ENCODE data around the gene MEIOSIN.

The MEIOSIN gene

DNA sequence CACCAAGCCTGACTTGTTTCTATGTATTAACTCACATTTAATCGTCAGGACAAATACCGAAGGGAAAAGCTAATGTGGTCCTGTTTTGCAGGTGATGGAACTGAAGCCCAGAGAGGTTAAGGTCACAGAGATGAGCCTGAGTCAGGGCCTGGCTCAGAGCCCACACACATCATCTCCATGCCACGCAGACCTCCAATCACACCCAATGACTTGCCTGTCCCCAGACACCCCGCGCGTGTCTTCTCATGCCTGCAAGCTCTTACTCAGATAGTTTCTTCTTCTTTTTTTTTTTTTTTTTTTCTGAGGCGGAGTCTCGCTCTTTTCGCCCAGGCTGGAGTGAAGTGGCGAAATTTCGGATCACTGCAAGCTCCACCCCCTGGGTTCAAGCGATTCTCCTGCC is 19.4 kb downstream of the MEIOSIN start:
- TF ChIP-seq, protein P1, sequence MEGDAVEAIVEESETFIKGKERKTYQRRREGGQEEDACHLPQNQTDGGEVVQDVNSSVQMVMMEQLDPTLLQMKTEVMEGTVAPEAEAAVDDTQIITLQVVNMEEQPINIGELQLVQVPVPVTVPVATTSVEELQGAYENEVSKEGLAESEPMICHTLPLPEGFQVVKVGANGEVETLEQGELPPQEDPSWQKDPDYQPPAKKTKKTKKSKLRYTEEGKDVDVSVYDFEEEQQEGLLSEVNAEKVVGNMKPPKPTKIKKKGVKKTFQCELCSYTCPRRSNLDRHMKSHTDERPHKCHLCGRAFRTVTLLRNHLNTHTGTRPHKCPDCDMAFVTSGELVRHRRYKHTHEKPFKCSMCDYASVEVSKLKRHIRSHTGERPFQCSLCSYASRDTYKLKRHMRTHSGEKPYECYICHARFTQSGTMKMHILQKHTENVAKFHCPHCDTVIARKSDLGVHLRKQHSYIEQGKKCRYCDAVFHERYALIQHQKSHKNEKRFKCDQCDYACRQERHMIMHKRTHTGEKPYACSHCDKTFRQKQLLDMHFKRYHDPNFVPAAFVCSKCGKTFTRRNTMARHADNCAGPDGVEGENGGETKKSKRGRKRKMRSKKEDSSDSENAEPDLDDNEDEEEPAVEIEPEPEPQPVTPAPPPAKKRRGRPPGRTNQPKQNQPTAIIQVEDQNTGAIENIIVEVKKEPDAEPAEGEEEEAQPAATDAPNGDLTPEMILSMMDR (IDR thresholded peaks at IDR 0.05), result no peak
- no peak overlapping the region for H3K27ac ChIP-seq
- H3K9me3 ChIP-seq, result no peaks in the 10 kb centered on the region
- peaks cover 59% of the 10 kb centered on the region for H3K27me3 ChIP-seq
- H3K4me3 ChIP-seq (ENCODE audit: low read depth in 1 of 2, low read length in 1 of 2), result no peak overlapping the region
- no peaks in the 10 kb centered on the region for H3K4me1 ChIP-seq (ENCODE audit: control insufficient read depth in 1 of 2, insufficient read depth in 1 of 2, low read depth in 1 of 2, low read length in 1 of 2)
- H3K36me3 ChIP-seq, result no peaks in the 10 kb centered on the region

DNA sequence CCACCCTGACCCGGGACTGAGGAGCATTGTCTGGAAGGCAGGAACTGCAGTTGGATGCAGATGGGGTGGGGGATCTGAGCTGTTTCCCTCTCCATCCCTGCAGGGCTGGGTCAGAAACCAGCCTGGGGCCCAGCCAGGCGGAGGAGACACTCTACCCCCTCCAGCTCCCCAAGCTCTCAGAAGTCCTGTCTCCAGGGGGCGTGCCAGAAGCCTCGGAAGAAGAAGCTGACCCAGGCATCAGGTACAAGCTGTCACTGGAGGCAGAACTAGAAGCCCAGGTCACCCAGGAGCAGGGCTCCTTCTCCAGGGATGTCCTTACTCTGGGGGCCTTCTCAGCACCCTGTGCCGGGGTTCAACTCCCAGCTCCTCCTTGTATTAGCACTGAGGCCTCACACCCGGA is 20.3 kb downstream of the MEIOSIN start:
- Histone ChIP-seq H3K4me3 (ENCODE audit: low read depth in 1 of 2, low read length in 1 of 2) (no peak overlapping the region), H3K27me3 (peaks cover 59% of the 10 kb centered on the region), H3K9me3 (no peaks in the 10 kb centered on the region), H3K4me1 (ENCODE audit: control insufficient read depth in 1 of 2, insufficient read depth in 1 of 2, low read depth in 1 of 2, low read length in 1 of 2) (no peaks in the 10 kb centered on the region), H3K27ac (no peak overlapping the region), H3K36me3 (no peaks in the 10 kb centered on the region)
- TF ChIP-seq, protein P1 (IDR thresholded peaks at IDR 0.05), result no peak

DNA sequence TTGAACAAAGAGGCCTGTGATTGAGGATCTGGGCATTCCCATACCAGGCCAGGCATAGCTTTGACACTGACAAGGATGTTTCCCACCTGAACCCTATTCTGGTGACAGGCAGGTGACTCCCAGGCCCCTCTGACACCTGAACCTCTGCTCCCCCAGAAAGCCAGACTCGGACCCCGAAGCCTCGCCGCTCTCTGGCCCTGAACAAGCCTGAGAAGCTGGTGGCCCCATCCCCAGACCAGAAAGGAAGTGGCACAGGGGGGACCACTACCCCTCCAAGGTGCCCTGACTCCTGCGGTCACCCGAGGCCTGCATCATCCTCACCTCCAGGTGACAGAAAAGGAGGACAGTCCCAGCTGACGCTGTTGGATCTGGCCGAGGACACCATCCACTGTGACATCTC is 21.1 kb downstream of the MEIOSIN start:
- Histone ChIP-seq H3K27ac (no peak overlapping the region), H3K27me3 (peaks cover 62% of the 10 kb centered on the region), H3K36me3 (no peaks in the 10 kb centered on the region), H3K4me1 (ENCODE audit: control insufficient read depth in 1 of 2, insufficient read depth in 1 of 2, low read depth in 1 of 2, low read length in 1 of 2) (no peaks in the 10 kb centered on the region), H3K4me3 (ENCODE audit: low read depth in 1 of 2, low read length in 1 of 2) (no peak overlapping the region), H3K9me3 (no peaks in the 10 kb centered on the region)
- TF ChIP-seq, protein P1 (IDR thresholded peaks at IDR 0.05), result no peak

DNA sequence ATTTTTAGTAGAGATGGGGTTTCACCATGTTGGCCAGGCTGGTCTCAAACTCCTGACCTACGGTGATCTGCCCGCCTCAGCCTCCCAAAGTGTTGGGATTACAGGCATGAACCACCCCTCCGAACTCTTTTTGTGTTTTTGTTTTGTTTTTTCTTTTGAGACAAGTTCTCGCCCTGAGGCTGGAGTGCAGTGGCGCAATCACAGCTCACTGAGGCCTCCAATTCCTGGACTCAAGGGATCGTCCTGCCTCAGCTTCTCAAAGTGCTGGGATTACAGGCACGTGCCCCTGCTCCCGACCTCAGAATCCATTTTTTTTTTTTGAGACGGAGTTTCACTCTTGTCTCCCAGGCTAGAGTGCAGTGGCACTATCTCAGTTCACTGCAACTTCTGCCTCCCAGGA is 24.5 kb downstream of the MEIOSIN start:
- TF ChIP-seq, protein P1 (IDR thresholded peaks at IDR 0.05), result no peak
- Histone ChIP-seq H3K4me1 (ENCODE audit: control insufficient read depth in 1 of 2, insufficient read depth in 1 of 2, low read depth in 1 of 2, low read length in 1 of 2) (no peaks in the 10 kb centered on the region), H3K27me3 (peaks cover 88% of the 10 kb centered on the region), H3K27ac (no peak overlapping the region), H3K4me3 (ENCODE audit: low read depth in 1 of 2, low read length in 1 of 2) (no peak overlapping the region), H3K36me3 (no peaks in the 10 kb centered on the region), H3K9me3 (no peaks in the 10 kb centered on the region)

DNA sequence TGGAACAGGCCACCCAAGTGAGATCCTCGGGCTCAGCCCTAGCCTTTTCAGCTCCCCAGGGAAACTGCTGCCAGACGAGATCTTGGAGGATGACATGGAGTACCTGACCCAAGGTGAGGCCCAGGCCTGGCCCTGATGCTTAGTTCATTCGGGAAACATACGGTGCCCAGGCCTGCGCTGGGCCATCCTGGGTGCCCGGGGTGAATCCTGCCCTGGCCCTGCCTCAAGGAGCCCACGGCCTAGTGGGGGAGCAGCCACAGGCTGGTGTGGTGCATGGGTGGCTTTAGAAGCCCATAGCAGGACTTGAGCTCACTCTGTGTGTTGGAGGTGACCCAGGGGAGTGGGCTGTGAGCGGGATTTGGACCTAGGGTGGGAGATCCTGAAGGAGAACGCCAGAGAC is 25.7 kb downstream of the MEIOSIN start:
- TF ChIP-seq, protein P1 (IDR thresholded peaks at IDR 0.05), result no peak
- peaks cover 91% of the 10 kb centered on the region for H3K27me3 ChIP-seq
- no peak overlapping the region for H3K4me3 ChIP-seq (ENCODE audit: low read depth in 1 of 2, low read length in 1 of 2)

DNA sequence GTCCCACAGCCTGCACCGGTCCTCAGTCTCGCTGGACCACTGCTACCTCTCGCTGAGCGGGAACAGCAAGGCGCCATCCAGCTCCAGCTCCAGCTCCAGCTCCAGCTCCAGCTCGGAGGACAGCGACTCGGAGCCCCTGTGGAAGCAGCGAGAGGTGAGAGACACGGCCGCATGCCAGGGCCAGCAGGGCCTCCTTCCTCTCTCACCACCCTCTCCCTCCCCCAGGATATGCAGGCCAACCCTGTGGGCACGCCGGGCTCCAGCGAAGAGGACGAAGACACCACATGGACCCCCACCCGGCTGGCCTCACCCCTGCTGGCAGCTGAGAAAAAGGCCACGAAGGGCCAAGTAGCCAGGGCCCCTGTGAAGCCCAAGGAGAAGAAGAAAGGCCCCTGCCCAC is 28.5 kb downstream of the MEIOSIN start:
- TF ChIP-seq, protein P1 (IDR thresholded peaks at IDR 0.05), result no peak
- Histone ChIP-seq H3K9me3 (no peaks in the 10 kb centered on the region), H3K4me1 (ENCODE audit: control insufficient read depth in 1 of 2, insufficient read depth in 1 of 2, low read depth in 1 of 2, low read length in 1 of 2) (no peaks in the 10 kb centered on the region), H3K27me3 (peaks cover 100% of the 10 kb centered on the region), H3K36me3 (no peaks in the 10 kb centered on the region), H3K4me3 (ENCODE audit: low read depth in 1 of 2, low read length in 1 of 2) (no peak overlapping the region), H3K27ac (no peak overlapping the region)

More for the DNA sequence above, 25.7 kb downstream of the MEIOSIN start:
- H3K4me1 ChIP-seq (ENCODE audit: control insufficient read depth in 1 of 2, insufficient read depth in 1 of 2, low read depth in 1 of 2, low read length in 1 of 2), result no peaks in the 10 kb centered on the region
- no peaks in the 10 kb centered on the region for H3K9me3 ChIP-seq
- no peak overlapping the region for H3K27ac ChIP-seq
- H3K36me3 ChIP-seq, result no peaks in the 10 kb centered on the region
